22Rv1 (cell line): ENCODE measurements around the gene SETBP1.

ENCODE experiments used
- H3K27ac ChIP-seq: fragments of 450-650 bp; 2 replicates; pipeline ENCODE4 v1.5.1; 2017
- ZFX ChIP-seq: fragments of 450-650 bp; IDR thresholded peaks from 2 replicates; pipeline ENCODE4 v1.6.1; 2017; ENCODE audit warnings: antibody characterized with exemption, borderline replicate concordance
- TF ChIP-seq, protein P1 (sequence below): fragments of 450-650 bp; IDR thresholded peaks from 2 replicates; pipeline ENCODE4 v1.5.1; 2017; ENCODE audit warnings: mild to moderate bottlenecking

The SETBP1 gene

DNA sequence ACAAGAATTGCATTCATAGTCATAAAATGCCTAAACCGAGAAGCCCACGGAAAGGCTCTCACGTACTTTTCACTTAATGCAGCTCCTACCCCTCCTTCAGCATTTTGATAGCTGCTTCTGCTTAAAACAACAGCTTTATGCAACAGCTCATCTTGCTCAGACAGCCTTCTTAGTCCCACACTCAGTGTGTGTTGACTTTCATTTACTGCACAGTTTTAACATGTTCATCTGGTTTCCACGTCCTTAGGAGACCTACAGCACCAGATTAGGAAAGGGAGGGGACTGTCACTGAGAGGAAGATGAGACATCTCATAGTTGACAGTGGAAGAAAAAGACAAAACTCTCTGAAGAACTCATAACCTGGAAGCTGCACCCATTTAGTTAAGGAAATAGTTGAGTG is 435.4 kb downstream of the SETBP1 start:
- H3K27ac ChIP-seq: no peak overlapping the region
- TF ChIP-seq, protein P1, sequence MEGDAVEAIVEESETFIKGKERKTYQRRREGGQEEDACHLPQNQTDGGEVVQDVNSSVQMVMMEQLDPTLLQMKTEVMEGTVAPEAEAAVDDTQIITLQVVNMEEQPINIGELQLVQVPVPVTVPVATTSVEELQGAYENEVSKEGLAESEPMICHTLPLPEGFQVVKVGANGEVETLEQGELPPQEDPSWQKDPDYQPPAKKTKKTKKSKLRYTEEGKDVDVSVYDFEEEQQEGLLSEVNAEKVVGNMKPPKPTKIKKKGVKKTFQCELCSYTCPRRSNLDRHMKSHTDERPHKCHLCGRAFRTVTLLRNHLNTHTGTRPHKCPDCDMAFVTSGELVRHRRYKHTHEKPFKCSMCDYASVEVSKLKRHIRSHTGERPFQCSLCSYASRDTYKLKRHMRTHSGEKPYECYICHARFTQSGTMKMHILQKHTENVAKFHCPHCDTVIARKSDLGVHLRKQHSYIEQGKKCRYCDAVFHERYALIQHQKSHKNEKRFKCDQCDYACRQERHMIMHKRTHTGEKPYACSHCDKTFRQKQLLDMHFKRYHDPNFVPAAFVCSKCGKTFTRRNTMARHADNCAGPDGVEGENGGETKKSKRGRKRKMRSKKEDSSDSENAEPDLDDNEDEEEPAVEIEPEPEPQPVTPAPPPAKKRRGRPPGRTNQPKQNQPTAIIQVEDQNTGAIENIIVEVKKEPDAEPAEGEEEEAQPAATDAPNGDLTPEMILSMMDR: no peak
- TF ChIP-seq ZFX: no peak
